ENCODE measurements around the gene CHRM2.

CHRM2 gene

GRCh38 chr7:136993377-136993776 lies 124.9 kb downstream of the CHRM2 start:
- H3K36me3 ChIP-seq (ENCODE audit: control insufficient read depth in 1 of 2, insufficient read depth in 2 of 2, low read length in 2 of 2), result no peaks in the 10 kb centered on the region
- H3K9ac ChIP-seq (ENCODE audit: low read depth in 1 of 2, low read length in 2 of 2), result no peak overlapping the region
- H3K4me1 ChIP-seq (ENCODE audit: control insufficient read depth in 1 of 2, insufficient read depth in 2 of 2, low read length in 2 of 2), result no peaks in the 10 kb centered on the region
- no peaks in the 10 kb centered on the region for H3K27me3 ChIP-seq (ENCODE audit: control insufficient read depth in 1 of 2, insufficient read depth in 2 of 2, low read length in 2 of 2)
- H3K27ac ChIP-seq (ENCODE audit: low read depth, low read length), result no peak overlapping the region
- H3K4me3 ChIP-seq (ENCODE audit: low read depth in 1 of 2, low read length in 2 of 2), result no peak overlapping the region
- peaks cover 4 to 9% of the 10 kb centered on the region in 2 donors for H3K9me3 ChIP-seq (ENCODE audit: control insufficient read depth in 1 of 2, low read length in 2 of 2)

DNA sequence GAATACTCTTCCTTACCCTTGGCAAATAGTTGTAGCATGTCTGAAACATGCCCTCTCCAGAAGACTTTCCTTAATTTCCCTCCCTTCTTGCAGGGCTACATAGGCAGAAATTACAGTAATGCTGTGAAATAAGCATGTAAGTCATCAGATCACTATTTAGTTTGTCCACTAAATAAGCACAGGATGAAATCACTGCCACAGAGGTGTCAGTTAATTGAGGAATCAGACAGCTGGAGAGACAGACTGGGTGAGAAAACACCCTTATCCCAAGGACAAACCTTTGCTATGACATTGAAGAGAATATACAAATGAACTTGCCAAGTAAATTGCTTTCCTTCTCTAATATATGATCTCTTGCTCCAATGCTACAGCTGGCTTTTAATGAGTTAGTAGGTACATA lies 129.3 kb downstream of the CHRM2 start:
- no peaks in the 10 kb centered on the region for H3K36me3 ChIP-seq (ENCODE audit: control insufficient read depth in 1 of 2, insufficient read depth in 2 of 2, low read length in 2 of 2)
- peaks cover 0 to 5% of the 10 kb centered on the region in 2 donors for H3K9me3 ChIP-seq (ENCODE audit: control insufficient read depth in 1 of 2, low read length in 2 of 2)
- no peaks in the 10 kb centered on the region for H3K27me3 ChIP-seq (ENCODE audit: control insufficient read depth in 1 of 2, insufficient read depth in 2 of 2, low read length in 2 of 2)
- H3K27ac ChIP-seq (ENCODE audit: low read depth, low read length), result no peak overlapping the region
- H3K4me1 ChIP-seq (ENCODE audit: control insufficient read depth in 1 of 2, insufficient read depth in 2 of 2, low read length in 2 of 2), result no peaks in the 10 kb centered on the region
- no peak overlapping the region for H3K9ac ChIP-seq (ENCODE audit: low read depth in 1 of 2, low read length in 2 of 2)
- H3K4me3 ChIP-seq (ENCODE audit: low read depth in 1 of 2, low read length in 2 of 2), result no peak overlapping the region

GRCh38 chr7:136998495-136998894 lies 130.0 kb downstream of the CHRM2 start:
- no peaks in the 10 kb centered on the region for H3K36me3 ChIP-seq (ENCODE audit: control insufficient read depth in 1 of 2, insufficient read depth in 2 of 2, low read length in 2 of 2)
- no peak overlapping the region for H3K9ac ChIP-seq (ENCODE audit: low read depth in 1 of 2, low read length in 2 of 2)
- no peaks in the 10 kb centered on the region for H3K4me1 ChIP-seq (ENCODE audit: control insufficient read depth in 1 of 2, insufficient read depth in 2 of 2, low read length in 2 of 2)
- H3K27ac ChIP-seq (ENCODE audit: low read depth, low read length), result no peak overlapping the region
- peaks cover 0 to 5% of the 10 kb centered on the region in 2 donors for H3K9me3 ChIP-seq (ENCODE audit: control insufficient read depth in 1 of 2, low read length in 2 of 2)
- no peak overlapping the region for H3K4me3 ChIP-seq (ENCODE audit: low read depth in 1 of 2, low read length in 2 of 2)
- no peaks in the 10 kb centered on the region for H3K27me3 ChIP-seq (ENCODE audit: control insufficient read depth in 1 of 2, insufficient read depth in 2 of 2, low read length in 2 of 2)

- Histone ChIP-seq H3K9me3 (ENCODE audit: control insufficient read depth in 1 of 2, low read length in 2 of 2) (peaks cover 0 to 6% of the 10 kb centered on the region in 2 donors), H3K9ac (ENCODE audit: low read depth in 1 of 2, low read length in 2 of 2) (no peak overlapping the region), H3K27me3 (ENCODE audit: control insufficient read depth in 1 of 2, insufficient read depth in 2 of 2, low read length in 2 of 2) (no peaks in the 10 kb centered on the region), H3K36me3 (ENCODE audit: control insufficient read depth in 1 of 2, insufficient read depth in 2 of 2, low read length in 2 of 2) (no peaks in the 10 kb centered on the region), H3K27ac (ENCODE audit: low read depth, low read length) (no peak overlapping the region), H3K4me1 (ENCODE audit: control insufficient read depth in 1 of 2, insufficient read depth in 2 of 2, low read length in 2 of 2) (no peaks in the 10 kb centered on the region), H3K4me3 (ENCODE audit: low read depth in 1 of 2, low read length in 2 of 2) (no peak overlapping the region)
These were observed 132.2 kb downstream of the CHRM2 start for GRCh38 chr7:137000621-137001020.

DNA sequence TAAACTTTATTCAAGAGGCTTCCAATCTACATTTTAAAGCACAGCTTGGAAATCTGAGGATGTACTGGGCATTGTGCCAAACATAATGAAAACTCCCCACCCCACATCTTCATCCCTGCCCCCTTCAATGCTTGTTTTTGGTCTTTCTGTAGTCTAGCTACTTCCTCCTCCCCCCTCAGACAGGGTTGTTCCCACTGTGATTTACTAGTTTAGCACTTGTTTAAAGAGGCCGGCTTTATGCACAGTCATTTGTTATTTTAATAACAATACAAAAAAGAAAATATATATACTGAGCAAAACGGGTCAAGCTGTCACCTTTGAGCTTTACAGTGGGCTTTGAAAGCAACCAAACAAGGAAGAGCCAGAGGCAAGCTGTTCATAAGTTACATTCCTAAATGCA lies 132.6 kb downstream of the CHRM2 start:
- no peak overlapping the region for H3K27ac ChIP-seq (ENCODE audit: low read depth, low read length)
- H3K36me3 ChIP-seq (ENCODE audit: control insufficient read depth in 1 of 2, insufficient read depth in 2 of 2, low read length in 2 of 2), result no peaks in the 10 kb centered on the region

GRCh38 chr7:137001478-137001877 lies 133.0 kb downstream of the CHRM2 start:
- Histone ChIP-seq H3K27me3 (ENCODE audit: control insufficient read depth in 1 of 2, insufficient read depth in 2 of 2, low read length in 2 of 2) (no peaks in the 10 kb centered on the region), H3K36me3 (ENCODE audit: control insufficient read depth in 1 of 2, insufficient read depth in 2 of 2, low read length in 2 of 2) (no peaks in the 10 kb centered on the region), H3K9me3 (ENCODE audit: control insufficient read depth in 1 of 2, low read length in 2 of 2) (peaks cover 0 to 6% of the 10 kb centered on the region in 2 donors), H3K9ac (ENCODE audit: low read depth in 1 of 2, low read length in 2 of 2) (no peak overlapping the region), H3K4me1 (ENCODE audit: control insufficient read depth in 1 of 2, insufficient read depth in 2 of 2, low read length in 2 of 2) (no peaks in the 10 kb centered on the region), H3K4me3 (ENCODE audit: low read depth in 1 of 2, low read length in 2 of 2) (no peak overlapping the region), H3K27ac (ENCODE audit: low read depth, low read length) (no peak overlapping the region)

More for the DNA sequence above, 132.6 kb downstream of the CHRM2 start:
- no peak overlapping the region for H3K9ac ChIP-seq (ENCODE audit: low read depth in 1 of 2, low read length in 2 of 2)
- peaks cover 0 to 6% of the 10 kb centered on the region in 2 donors for H3K9me3 ChIP-seq (ENCODE audit: control insufficient read depth in 1 of 2, low read length in 2 of 2)
- no peak overlapping the region for H3K4me3 ChIP-seq (ENCODE audit: low read depth in 1 of 2, low read length in 2 of 2)
- H3K4me1 ChIP-seq (ENCODE audit: control insufficient read depth in 1 of 2, insufficient read depth in 2 of 2, low read length in 2 of 2), result no peaks in the 10 kb centered on the region
- H3K27me3 ChIP-seq (ENCODE audit: control insufficient read depth in 1 of 2, insufficient read depth in 2 of 2, low read length in 2 of 2), result no peaks in the 10 kb centered on the region

GRCh38 chr7:137003086-137003485 lies 134.6 kb downstream of the CHRM2 start:
- no peak overlapping the region for H3K9ac ChIP-seq (ENCODE audit: low read depth in 1 of 2, low read length in 2 of 2)
- H3K4me3 ChIP-seq (ENCODE audit: low read depth in 1 of 2, low read length in 2 of 2), result no peak overlapping the region
- H3K36me3 ChIP-seq (ENCODE audit: control insufficient read depth in 1 of 2, insufficient read depth in 2 of 2, low read length in 2 of 2), result no peaks in the 10 kb centered on the region
- H3K27ac ChIP-seq (ENCODE audit: low read depth, low read length), result no peak overlapping the region
- no peaks in the 10 kb centered on the region for H3K27me3 ChIP-seq (ENCODE audit: control insufficient read depth in 1 of 2, insufficient read depth in 2 of 2, low read length in 2 of 2)
- H3K4me1 ChIP-seq (ENCODE audit: control insufficient read depth in 1 of 2, insufficient read depth in 2 of 2, low read length in 2 of 2), result no peaks in the 10 kb centered on the region
- peaks cover 0 to 2% of the 10 kb centered on the region in 2 donors for H3K9me3 ChIP-seq (ENCODE audit: control insufficient read depth in 1 of 2, low read length in 2 of 2)

- Histone ChIP-seq H3K36me3 (ENCODE audit: control insufficient read depth in 1 of 2, insufficient read depth in 2 of 2, low read length in 2 of 2) (no peaks in the 10 kb centered on the region), H3K27me3 (ENCODE audit: control insufficient read depth in 1 of 2, insufficient read depth in 2 of 2, low read length in 2 of 2) (no peaks in the 10 kb centered on the region), H3K4me3 (ENCODE audit: low read depth in 1 of 2, low read length in 2 of 2) (no peak overlapping the region), H3K9me3 (ENCODE audit: control insufficient read depth in 1 of 2, low read length in 2 of 2) (peaks cover 0 to 2% of the 10 kb centered on the region in 2 donors), H3K27ac (ENCODE audit: low read depth, low read length) (no peak overlapping the region), H3K4me1 (ENCODE audit: control insufficient read depth in 1 of 2, insufficient read depth in 2 of 2, low read length in 2 of 2) (no peaks in the 10 kb centered on the region), H3K9ac (ENCODE audit: low read depth in 1 of 2, low read length in 2 of 2) (no peak overlapping the region)
These were observed 135.1 kb downstream of the CHRM2 start for GRCh38 chr7:137003566-137003965.

- Histone ChIP-seq H3K27me3 (ENCODE audit: control insufficient read depth in 1 of 2, insufficient read depth in 2 of 2, low read length in 2 of 2) (no peaks in the 10 kb centered on the region), H3K9me3 (ENCODE audit: control insufficient read depth in 1 of 2, low read length in 2 of 2) (peaks cover 0 to 2% of the 10 kb centered on the region in 2 donors), H3K36me3 (ENCODE audit: control insufficient read depth in 1 of 2, insufficient read depth in 2 of 2, low read length in 2 of 2) (no peaks in the 10 kb centered on the region), H3K4me3 (ENCODE audit: low read depth in 1 of 2, low read length in 2 of 2) (no peak overlapping the region), H3K4me1 (ENCODE audit: control insufficient read depth in 1 of 2, insufficient read depth in 2 of 2, low read length in 2 of 2) (no peaks in the 10 kb centered on the region), H3K9ac (ENCODE audit: low read depth in 1 of 2, low read length in 2 of 2) (no peak overlapping the region), H3K27ac (ENCODE audit: low read depth, low read length) (no peak overlapping the region)
These were observed 137.4 kb downstream of the CHRM2 start for GRCh38 chr7:137005873-137006272.

GRCh38 chr7:137006293-137006692 lies 137.8 kb downstream of the CHRM2 start:
- H3K9me3 ChIP-seq (ENCODE audit: control insufficient read depth in 1 of 2, low read length in 2 of 2), result peaks cover 0 to 2% of the 10 kb centered on the region in 2 donors
- no peaks in the 10 kb centered on the region for H3K27me3 ChIP-seq (ENCODE audit: control insufficient read depth in 1 of 2, insufficient read depth in 2 of 2, low read length in 2 of 2)
- H3K4me3 ChIP-seq (ENCODE audit: low read depth in 1 of 2, low read length in 2 of 2), result no peak overlapping the region
- H3K9ac ChIP-seq (ENCODE audit: low read depth in 1 of 2, low read length in 2 of 2), result no peak overlapping the region
- H3K27ac ChIP-seq (ENCODE audit: low read depth, low read length), result no peak overlapping the region
- H3K4me1 ChIP-seq (ENCODE audit: control insufficient read depth in 1 of 2, insufficient read depth in 2 of 2, low read length in 2 of 2), result no peaks in the 10 kb centered on the region
- H3K36me3 ChIP-seq (ENCODE audit: control insufficient read depth in 1 of 2, insufficient read depth in 2 of 2, low read length in 2 of 2), result no peaks in the 10 kb centered on the region
